KMS-11 (cell line): Measurements from ENCODE around the gene PHLDA2.

Experiments used
- H2AFZ ChIP-seq: fragments of 200-600 bp; sonication (generic); 2 replicates; pipeline ENCODE4 v1.6.1; 2016; ENCODE audit warnings: antibody characterized with exemption, mixed run types, low read depth
- H3K27ac ChIP-seq: fragments of 200-600 bp; sonication (generic); 2 replicates; pipeline ENCODE4 v1.6.1; 2016; ENCODE audit warnings: mild to moderate bottlenecking, mixed run types
- H3K27me3 ChIP-seq: fragments of 200-600 bp; sonication (generic); 2 replicates; pipeline ENCODE4 v1.6.1; 2017; ENCODE audit warnings: mild to moderate bottlenecking, low read depth, mixed run types, moderate library complexity; ENCODE audit not compliant: insufficient read depth
- H3K36me3 ChIP-seq: fragments of 200-600 bp; sonication (generic); 2 replicates; pipeline ENCODE4 v1.6.1; 2017; ENCODE audit warnings: mild to moderate bottlenecking, mixed run types; ENCODE audit not compliant: insufficient read depth
- H3K4me1 ChIP-seq: fragments of 200-600 bp; sonication (generic); 2 replicates; pipeline ENCODE4 v1.6.1; 2016; ENCODE audit warnings: mild to moderate bottlenecking, low read depth, mixed run types; ENCODE audit not compliant: poor library complexity, severe bottlenecking
- H3K4me2 ChIP-seq: fragments of 200-600 bp; sonication (generic); 2 replicates; pipeline ENCODE4 v1.7.0; 2016; ENCODE audit warnings: mild to moderate bottlenecking, mixed run types
- H3K4me3 ChIP-seq: fragments of 200-600 bp; sonication (generic); IDR thresholded peaks from 2 replicates; pipeline ENCODE4 v1.6.1; 2017; ENCODE audit warnings: low read depth, low read length, mixed read lengths; ENCODE audit not compliant: insufficient read depth
- H3K79me2 ChIP-seq: fragments of 200-600 bp; sonication (generic); 2 replicates; pipeline ENCODE4 v1.6.1; 2016; ENCODE audit warnings: low read depth, mixed run types; ENCODE audit not compliant: insufficient read depth
- H3K9ac ChIP-seq: fragments of 200-600 bp; sonication (generic); 2 replicates; pipeline ENCODE4 v1.6.1; 2016; ENCODE audit warnings: mild to moderate bottlenecking, mixed run types
- H4K20me1 ChIP-seq: fragments of 200-600 bp; sonication (generic); 2 replicates; pipeline ENCODE4 v1.6.1; 2016; ENCODE audit warnings: mild to moderate bottlenecking, mixed run types; ENCODE audit not compliant: insufficient read depth
- TF ChIP-seq, protein P1 (sequence below): fragments of 200-600 bp; sonication (generic); conservative IDR thresholded peaks from 2 replicates; pipeline ENCODE4 v1.6.1; 2017; ENCODE audit warnings: low read depth, mild to moderate bottlenecking, antibody characterized with exemption, low read length, moderate library complexity, mixed read lengths

Gene PHLDA2

GRCh38 chr11:2883979-2884815, 45.0 kb downstream of the PHLDA2 start:
- H3K9ac ChIP-seq, result no peak overlapping the region; the same call in 1 of the 2 replicates
- H4K20me1 ChIP-seq, result no peaks in the 10 kb centered on the region
- TF ChIP-seq, protein P1, sequence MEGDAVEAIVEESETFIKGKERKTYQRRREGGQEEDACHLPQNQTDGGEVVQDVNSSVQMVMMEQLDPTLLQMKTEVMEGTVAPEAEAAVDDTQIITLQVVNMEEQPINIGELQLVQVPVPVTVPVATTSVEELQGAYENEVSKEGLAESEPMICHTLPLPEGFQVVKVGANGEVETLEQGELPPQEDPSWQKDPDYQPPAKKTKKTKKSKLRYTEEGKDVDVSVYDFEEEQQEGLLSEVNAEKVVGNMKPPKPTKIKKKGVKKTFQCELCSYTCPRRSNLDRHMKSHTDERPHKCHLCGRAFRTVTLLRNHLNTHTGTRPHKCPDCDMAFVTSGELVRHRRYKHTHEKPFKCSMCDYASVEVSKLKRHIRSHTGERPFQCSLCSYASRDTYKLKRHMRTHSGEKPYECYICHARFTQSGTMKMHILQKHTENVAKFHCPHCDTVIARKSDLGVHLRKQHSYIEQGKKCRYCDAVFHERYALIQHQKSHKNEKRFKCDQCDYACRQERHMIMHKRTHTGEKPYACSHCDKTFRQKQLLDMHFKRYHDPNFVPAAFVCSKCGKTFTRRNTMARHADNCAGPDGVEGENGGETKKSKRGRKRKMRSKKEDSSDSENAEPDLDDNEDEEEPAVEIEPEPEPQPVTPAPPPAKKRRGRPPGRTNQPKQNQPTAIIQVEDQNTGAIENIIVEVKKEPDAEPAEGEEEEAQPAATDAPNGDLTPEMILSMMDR, result no peak
- no peak overlapping the region for H3K4me3 ChIP-seq
- H3K27me3 ChIP-seq, result peaks cover 3% of the 10 kb centered on the region; the same call in 1 of the 2 replicates
- no peaks in the 10 kb centered on the region for H3K36me3 ChIP-seq
- peak overlapping the region; percentile 38; the same call in 1 of the 2 replicates for H2AFZ ChIP-seq
- H3K79me2 ChIP-seq, result no peaks in the 10 kb centered on the region
- H3K4me1 ChIP-seq, result peaks cover 4% of the 10 kb centered on the region
- H3K4me2 ChIP-seq, result 0 out of 2 replicates have a peak overlapping the region, but pooled peaks have one; percentile 6
- H3K27ac ChIP-seq, result no peak overlapping the region

GRCh38 chr11:2883640-2883978, 45.6 kb downstream of the PHLDA2 start:
- no peaks in the 10 kb centered on the region for H3K36me3 ChIP-seq
- H2AFZ ChIP-seq, result no peak overlapping the region
- no peaks in the 10 kb centered on the region for H4K20me1 ChIP-seq
- no peak overlapping the region for H3K27ac ChIP-seq
- H3K27me3 ChIP-seq, result peaks cover 3% of the 10 kb centered on the region; the same call in 1 of the 2 replicates
- peaks cover 4% of the 10 kb centered on the region for H3K4me1 ChIP-seq
- H3K79me2 ChIP-seq, result no peaks in the 10 kb centered on the region
- H3K9ac ChIP-seq, result no peak overlapping the region
- TF ChIP-seq, protein P1, result no peak
- H3K4me3 ChIP-seq, result no peak overlapping the region
- 0 out of 2 replicates have a peak overlapping the region, but pooled peaks have one; percentile 6 for H3K4me2 ChIP-seq

GRCh38 chr11:2882396-2883110, 46.7 kb downstream of the PHLDA2 start:
- H3K4me3 ChIP-seq, result no peak overlapping the region

DNA sequence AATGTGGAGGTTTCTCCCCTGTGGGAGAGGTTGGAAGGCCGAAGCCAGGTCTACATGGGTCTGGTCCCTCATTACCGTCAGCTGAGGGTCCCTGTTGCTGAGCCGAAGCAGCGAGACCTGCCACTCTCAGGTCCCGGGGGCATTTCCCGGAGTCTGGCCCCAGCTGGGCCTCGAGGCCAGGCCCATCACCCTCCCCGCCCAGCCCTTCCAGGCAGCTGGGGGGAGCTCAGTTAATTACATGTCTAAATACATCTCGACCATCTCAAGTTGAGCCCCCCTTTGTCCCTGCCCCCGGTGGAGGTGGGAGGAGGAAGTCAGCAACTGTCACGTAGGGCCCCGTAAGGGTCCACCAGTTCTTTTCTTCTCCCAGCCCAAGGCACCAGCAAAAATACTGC, 47.2 kb downstream of the PHLDA2 start:
- Histone ChIP-seq H3K9ac (no peak overlapping the region), H3K27ac (no peak overlapping the region), H3K4me1 (peaks cover 4% of the 10 kb centered on the region), H3K27me3 (no peaks in the 10 kb centered on the region; the same call in 1 of the 2 replicates), H3K4me3 (no peak overlapping the region), H2AFZ (no peak overlapping the region), H3K36me3 (no peaks in the 10 kb centered on the region), H3K79me2 (no peaks in the 10 kb centered on the region), H4K20me1 (no peaks in the 10 kb centered on the region), H3K4me2 (no peak overlapping the region)
- TF ChIP-seq, protein P1, result no peak

More at GRCh38 chr11:2882396-2883110, 46.7 kb downstream of the PHLDA2 start:
- Histone ChIP-seq H4K20me1 (no peaks in the 10 kb centered on the region), H3K27me3 (peaks cover under 1% of the 10 kb centered on the region; the same call in 1 of the 2 replicates), H3K79me2 (no peaks in the 10 kb centered on the region), H2AFZ (no peak overlapping the region), H3K4me2 (no peak overlapping the region), H3K4me1 (peaks cover 4% of the 10 kb centered on the region), H3K36me3 (no peaks in the 10 kb centered on the region), H3K9ac (no peak overlapping the region), H3K27ac (no peak overlapping the region)
- TF ChIP-seq, protein P1, result no peak
